IMR-90 (cell line): ENCODE measurements around the gene CRYGN. TPM values are rescaled to one million over a fixed set of nuclear protein-coding genes. Genes with fewer than 3 reads are reported as not detected.

Experiments
- ATAC-seq: fragments of 200-7000 bp; cut with Tn5 transposase; 2 replicates; pipeline ENCODE4 v1.9.1; 2020; ENCODE audit warnings: low read depth, mild to moderate bottlenecking, moderate library complexity
- BruUV-seq: library from RNA; stranded (reverse); fragments of 400-500 nt; replicated peaks from 2 replicates; lab custom pipeline; 2021; lab: Mats Ljungman, UMichigan
- CTCF ChIA-PET: fragments of 300-600 bp; formaldehyde crosslinking; extraction: SDS; loops from one replicate; lab custom pipeline; 2021; ENCODE audit warnings: antibody characterized with exemption; lab: Yijun Ruan, JAX
- POLR2A ChIA-PET: fragments of 300-600 bp; sonication (Branson Sonifier 250); formaldehyde crosslinking; loops from one replicate; lab custom pipeline; 2022; ENCODE audit warnings: antibody characterized with exemption; ENCODE audit not compliant: unreplicated experiment; lab: Charles Lee
- DNase-seq: peaks from one replicate; pipeline ENCODE4 v3.0.0; 2013
- H2AFZ ChIP-seq: replicated peaks from 2 replicates; pipeline ENCODE3; 2013; ENCODE audit warnings: low read length, mild to moderate bottlenecking; ENCODE audit not compliant: poor library complexity
- H2AK5ac ChIP-seq: 2 replicates; pipeline ENCODE4 v1.6.1; 2013; ENCODE audit warnings: low read depth, low read length, inconsistent platforms
- H2AK9ac ChIP-seq: replicated peaks from 2 replicates; pipeline ENCODE3; 2013; ENCODE audit warnings: mild to moderate bottlenecking, low read depth, low read length, moderate library complexity; ENCODE audit not compliant: poor library complexity
- H2BK120ac ChIP-seq: 2 replicates; pipeline ENCODE4 v1.6.1; 2013; ENCODE audit warnings: low read depth, low read length, inconsistent platforms
- H2BK15ac ChIP-seq: 3 replicates; pipeline ENCODE4 v1.6.1; 2013; ENCODE audit warnings: low read depth, low read length, inconsistent platforms
- H2BK20ac ChIP-seq: 2 replicates; pipeline ENCODE4 v1.6.1; 2013; ENCODE audit warnings: low read depth, mild to moderate bottlenecking, inconsistent platforms, low read length, moderate library complexity
- H2BK5ac ChIP-seq: 2 replicates; pipeline ENCODE4 v1.6.1; 2013; ENCODE audit warnings: mild to moderate bottlenecking, low read depth, low read length, inconsistent platforms; ENCODE audit not compliant: poor library complexity, severe bottlenecking
- H3K14ac ChIP-seq: replicated peaks from 2 replicates; pipeline ENCODE4 v1.6.1; 2013; ENCODE audit warnings: low read depth, low read length, inconsistent platforms
- H3K18ac ChIP-seq: 2 replicates; pipeline ENCODE4 v1.6.1; 2013; ENCODE audit warnings: low read depth, low read length, control low read depth
- H3K23ac ChIP-seq: 2 replicates; pipeline ENCODE4 v1.6.1; 2013; ENCODE audit warnings: low read depth, low read length, inconsistent platforms
- H3K27ac ChIP-seq: 2 replicates; pipeline ENCODE4 v1.5.1; 2013; ENCODE audit warnings: mild to moderate bottlenecking, control low read depth, low read length; ENCODE audit not compliant: insufficient read depth
- H3K27me3 ChIP-seq: 2 replicates; pipeline ENCODE4 v1.6.1; 2013; ENCODE audit warnings: low read length; ENCODE audit not compliant: control insufficient read depth, insufficient read depth
- H3K36me3 ChIP-seq: 2 replicates; pipeline ENCODE4 v1.6.1; 2013; ENCODE audit warnings: low read length, mixed read lengths; ENCODE audit not compliant: control insufficient read depth, insufficient read depth
- H3K4ac ChIP-seq: 2 replicates; pipeline ENCODE4 v1.6.1; 2013; ENCODE audit warnings: low read depth, low read length, inconsistent platforms
- H3K4me1 ChIP-seq: 2 replicates; pipeline ENCODE4 v1.6.1; 2013; ENCODE audit warnings: low read length, mixed read lengths; ENCODE audit not compliant: control insufficient read depth, insufficient read depth
- H3K4me2 ChIP-seq: 2 replicates; pipeline ENCODE4 v1.6.1; 2013; ENCODE audit warnings: low read depth, mild to moderate bottlenecking, control low read depth, low read length, moderate library complexity
- H3K4me3 ChIP-seq: 2 replicates; pipeline ENCODE4 v1.5.1; 2013; ENCODE audit warnings: low read depth, mild to moderate bottlenecking, control low read depth, low read length, moderate library complexity; ENCODE audit not compliant: insufficient read depth
- H3K56ac ChIP-seq: 2 replicates; pipeline ENCODE4 v1.6.1; 2013; ENCODE audit warnings: low read length, inconsistent platforms; ENCODE audit not compliant: insufficient read depth; ENCODE audit errors: extremely low read depth
- H3K79me1 ChIP-seq, 2 experiments: 2 replicates each; pipeline ENCODE4 v1.6.1; 2013; ENCODE audit warnings: low read length in 2 of 2, inconsistent platforms in 1 of 2, low read depth in 1 of 2
- H3K9ac ChIP-seq: 2 replicates; pipeline ENCODE4 v1.6.1; 2013; ENCODE audit warnings: low read depth, low read length, control low read depth
- H3K9me1 ChIP-seq: 2 replicates; pipeline ENCODE4 v1.6.1; 2013; ENCODE audit warnings: low read length, inconsistent platforms; ENCODE audit not compliant: insufficient read depth
- H3K9me3 ChIP-seq: 2 replicates; pipeline ENCODE4 v1.6.1; 2013; ENCODE audit warnings: low read length; ENCODE audit not compliant: control insufficient read depth, insufficient read depth
- H4K20me1 ChIP-seq: 2 replicates; pipeline ENCODE4 v1.6.1; 2013; ENCODE audit warnings: low read length, inconsistent platforms; ENCODE audit not compliant: insufficient read depth
- H4K5ac ChIP-seq: 2 replicates; pipeline ENCODE4 v1.6.1; 2013; ENCODE audit warnings: mild to moderate bottlenecking, low read depth, low read length, control low read depth
- H4K8ac ChIP-seq, 2 experiments: 2 replicates each; pipeline ENCODE4 v1.6.1; 2013; ENCODE audit warnings: low read depth in 2 of 2, low read length in 2 of 2, control low read depth in 1 of 2, inconsistent platforms in 1 of 2
- H4K91ac ChIP-seq: 2 replicates; pipeline ENCODE4 v1.6.1; 2013; ENCODE audit warnings: low read depth, low read length, inconsistent platforms; ENCODE audit not compliant: insufficient read depth
- BHLHE40 ChIP-seq: fragments of 150-350 bp; IDR thresholded peaks from 2 replicates; pipeline ENCODE4 v1.6.1; 2016; ENCODE audit warnings: mild to moderate bottlenecking, low read depth, low read length
- CEBPB ChIP-seq: IDR thresholded peaks from 2 replicates; pipeline ENCODE4 v1.6.1; 2012; ENCODE audit warnings: low read depth, low read length, improper control_type of control experiment
- CHD1 ChIP-seq: IDR thresholded peaks from 2 replicates; pipeline ENCODE4 v1.6.1; 2012; ENCODE audit warnings: low read depth, low read length, improper control_type of control experiment
- FOS ChIP-seq: fragments of 150-350 bp; IDR thresholded peaks from 2 replicates; pipeline ENCODE4 v1.6.1; 2016; ENCODE audit warnings: low read depth, low read length
- MAFK ChIP-seq: IDR thresholded peaks from 2 replicates; pipeline ENCODE4 v1.6.1; 2012; ENCODE audit warnings: low read depth, low read length, improper control_type of control experiment
- MAZ ChIP-seq: IDR thresholded peaks from 2 replicates; pipeline ENCODE4 v1.6.1; 2012; ENCODE audit warnings: low read depth, mild to moderate bottlenecking, low read length, improper control_type of control experiment, moderate library complexity, borderline replicate concordance
- MXI1 ChIP-seq: IDR thresholded peaks from 2 replicates; pipeline ENCODE4 v1.6.1; 2012; ENCODE audit warnings: low read depth, mild to moderate bottlenecking, low read length, moderate library complexity, borderline replicate concordance
- NFE2L2 ChIP-seq: fragments of 150-350 bp; IDR thresholded peaks from 2 replicates; pipeline ENCODE4 v1.6.1; 2016; ENCODE audit warnings: low read depth, mild to moderate bottlenecking, low read length
- POLR2A ChIP-seq: IDR thresholded peaks from 2 replicates; pipeline ENCODE4 v1.6.1; 2012; ENCODE audit warnings: mild to moderate bottlenecking, low read depth, low read length
- RAD21 ChIP-seq: IDR thresholded peaks from 2 replicates; pipeline ENCODE4 v1.6.1; 2012; ENCODE audit warnings: low read length, improper control_type of control experiment
- RCOR1 ChIP-seq: IDR thresholded peaks from 2 replicates; pipeline ENCODE4 v1.6.1; 2012; ENCODE audit warnings: mild to moderate bottlenecking, low read length, improper control_type of control experiment; ENCODE audit not compliant: insufficient replicate concordance
- RFX5 ChIP-seq: IDR thresholded peaks from 2 replicates; pipeline ENCODE4 v1.8.0; 2012; ENCODE audit warnings: low read depth, mild to moderate bottlenecking, low read length, moderate library complexity
- SMC3 ChIP-seq: fragments of 150-350 bp; IDR thresholded peaks from 2 replicates; pipeline ENCODE4 v1.6.1; 2016; ENCODE audit warnings: low read depth, mild to moderate bottlenecking, antibody characterized with exemption, low read length, moderate library complexity
- WGBS, 2 experiments: methylation state at CpG; one replicate each; pipeline versions ENCODE4 v1.1.5 to v1.1.7; 2013; ENCODE audit warnings: missing lambda C conversion rate in 2 of 2; ENCODE audit not compliant: insufficient read length in 1 of 2; ENCODE audit errors: extremely low coverage in 2 of 2; 5-methylcytosine and 5-hydroxymethylcytosine counted together
- dilution Hi-C: fragments of 300-500 bp; cut with HindIII; formaldehyde crosslinking; loops from one replicate; pipeline ENCODE4 v1.14.3; 2018; ENCODE audit warnings: low sequenced_read_pairs; ENCODE audit not compliant: unreplicated experiment
- in situ Hi-C: fragments of 300-500 bp; cut with MboI; formaldehyde crosslinking; loops from 3 replicates; pipeline ENCODE4 v1.14.3; 2019; ENCODE audit warnings: low sequenced_read_pairs, inconsistent platforms, mixed read lengths
- intact Hi-C: fragments of 100-400 bp; cut with micrococcal nuclease; formaldehyde crosslinking; loops from 2 replicates; pipeline ENCODE4 v1.10.0; 2022
- polyA plus RNA-seq, 3 experiments: library from polyadenylated mRNA; depleted of rRNA; stranded (reverse); fragments of >200 nt; gene quantifications; 2 replicates each; pipeline ENCODE4 v1.2.3, GENCODE V29; 2012; ENCODE audit warnings: low replicate concordance in 1 of 3
- total RNA-seq: library from RNA; depleted of rRNA; stranded (reverse); fragments of >200 nt; gene quantifications from 2 replicates; pipeline ENCODE4 v1.2.3, GENCODE V29; 2012
- TF ChIP-seq, protein P1 (sequence below): conservative IDR thresholded peaks from 2 replicates; pipeline ENCODE4 v1.5.1; 2012; ENCODE audit warnings: mild to moderate bottlenecking, low read depth, low read length, improper control_type of control experiment
- TF ChIP-seq, protein P2 (sequence below): fragments of 150-350 bp; IDR thresholded peaks from 2 replicates; pipeline ENCODE4 v1.6.1; 2016; ENCODE audit warnings: low read depth, mild to moderate bottlenecking, low read length, moderate library complexity, borderline replicate concordance
- TF ChIP-seq, protein P3 (sequence below): fragments of 150-350 bp; IDR thresholded peaks from 2 replicates; pipeline ENCODE4 v1.6.1; 2017; ENCODE audit warnings: mild to moderate bottlenecking, antibody characterized with exemption, low read length, low read depth

The CRYGN gene
- total and polyA plus RNA-seq, 2 of the 4 experiments (the other 2 are of a cell fraction), result not detected

DNA sequence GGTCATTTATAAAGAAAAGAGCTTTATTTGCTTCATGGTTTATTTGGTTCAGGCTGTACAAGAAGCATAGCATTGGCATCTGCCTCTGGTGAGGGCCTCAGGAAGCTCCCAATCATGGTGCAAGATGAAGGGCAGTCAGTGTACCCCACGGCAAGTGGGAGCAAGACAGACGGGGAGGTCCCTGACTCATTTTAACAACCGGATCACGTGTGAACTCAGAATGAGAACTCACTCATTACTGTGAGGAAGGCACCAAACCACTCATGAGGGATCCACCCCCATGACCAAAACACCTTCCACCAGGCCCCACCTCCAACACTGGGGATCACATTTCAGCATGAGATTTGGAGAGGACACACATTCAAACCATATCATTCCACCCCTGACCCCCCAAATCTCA, 15.7 kb upstream of the CRYGN start:
- no TSS peak for BruUV-seq
- intact Hi-C loops (no loop called here), in situ Hi-C loops (loop anchor here (25.0 kb wide), 1 partner anchor 307 kb away; no protein-coding TSS in a partner anchor), dilution Hi-C loops (no loop called here)
- 60% methylated on average over 2 of the region's 4 CpGs; no CpG with 5 or more reads in 1 of the 2 experiments for WGBS, 2 experiments
- ATAC-seq, result no peak
- Histone ChIP-seq H3K56ac (no peak overlapping the region), H4K8ac (no peak overlapping the region), H3K27me3 (no peaks in the 10 kb centered on the region; the same call in 1 of the 2 replicates), H3K23ac (no peak overlapping the region), H2BK20ac (no peak overlapping the region), H3K79me1 (no peaks in the 10 kb centered on the region), H3K9me3 (no peaks in the 10 kb centered on the region), H2AK9ac (no peak overlapping the region), H4K91ac (no peak overlapping the region), H3K18ac (no peak overlapping the region), H2BK120ac (no peak overlapping the region), H3K36me3 (no peaks in the 10 kb centered on the region), H2AFZ (no peak overlapping the region), H4K5ac (no peak overlapping the region), H3K4ac (no peak overlapping the region), H3K4me2 (no peak overlapping the region), H2BK5ac (no peak overlapping the region), H3K9me1 (peaks cover 8% of the 10 kb centered on the region), H3K14ac (no peak overlapping the region), H3K4me1 (peaks cover 9% of the 10 kb centered on the region), H2AK5ac (no peak overlapping the region), H3K4me3 (no peak overlapping the region), H4K20me1 (no peaks in the 10 kb centered on the region), H3K9ac (no peak overlapping the region), H3K27ac (no peak overlapping the region), H2BK15ac (no peak overlapping the region)
- CTCF ChIA-PET, result no interaction called here
- TF ChIP-seq MAZ (no peak), SMC3 (no peak), CEBPB (no peak), RAD21 (no peak), MAFK (no peak), FOS (no peak), RCOR1 (no peak), RFX5 (no peak), MXI1 (no peak), CHD1 (no peak), BHLHE40 (no peak), POLR2A (no peak), NFE2L2 (no peak)
- TF ChIP-seq, protein P1, sequence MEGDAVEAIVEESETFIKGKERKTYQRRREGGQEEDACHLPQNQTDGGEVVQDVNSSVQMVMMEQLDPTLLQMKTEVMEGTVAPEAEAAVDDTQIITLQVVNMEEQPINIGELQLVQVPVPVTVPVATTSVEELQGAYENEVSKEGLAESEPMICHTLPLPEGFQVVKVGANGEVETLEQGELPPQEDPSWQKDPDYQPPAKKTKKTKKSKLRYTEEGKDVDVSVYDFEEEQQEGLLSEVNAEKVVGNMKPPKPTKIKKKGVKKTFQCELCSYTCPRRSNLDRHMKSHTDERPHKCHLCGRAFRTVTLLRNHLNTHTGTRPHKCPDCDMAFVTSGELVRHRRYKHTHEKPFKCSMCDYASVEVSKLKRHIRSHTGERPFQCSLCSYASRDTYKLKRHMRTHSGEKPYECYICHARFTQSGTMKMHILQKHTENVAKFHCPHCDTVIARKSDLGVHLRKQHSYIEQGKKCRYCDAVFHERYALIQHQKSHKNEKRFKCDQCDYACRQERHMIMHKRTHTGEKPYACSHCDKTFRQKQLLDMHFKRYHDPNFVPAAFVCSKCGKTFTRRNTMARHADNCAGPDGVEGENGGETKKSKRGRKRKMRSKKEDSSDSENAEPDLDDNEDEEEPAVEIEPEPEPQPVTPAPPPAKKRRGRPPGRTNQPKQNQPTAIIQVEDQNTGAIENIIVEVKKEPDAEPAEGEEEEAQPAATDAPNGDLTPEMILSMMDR, result no peak
- TF ChIP-seq, protein P2, sequence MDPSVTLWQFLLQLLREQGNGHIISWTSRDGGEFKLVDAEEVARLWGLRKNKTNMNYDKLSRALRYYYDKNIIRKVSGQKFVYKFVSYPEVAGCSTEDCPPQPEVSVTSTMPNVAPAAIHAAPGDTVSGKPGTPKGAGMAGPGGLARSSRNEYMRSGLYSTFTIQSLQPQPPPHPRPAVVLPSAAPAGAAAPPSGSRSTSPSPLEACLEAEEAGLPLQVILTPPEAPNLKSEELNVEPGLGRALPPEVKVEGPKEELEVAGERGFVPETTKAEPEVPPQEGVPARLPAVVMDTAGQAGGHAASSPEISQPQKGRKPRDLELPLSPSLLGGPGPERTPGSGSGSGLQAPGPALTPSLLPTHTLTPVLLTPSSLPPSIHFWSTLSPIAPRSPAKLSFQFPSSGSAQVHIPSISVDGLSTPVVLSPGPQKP, result no peak
- TF ChIP-seq, protein P3, sequence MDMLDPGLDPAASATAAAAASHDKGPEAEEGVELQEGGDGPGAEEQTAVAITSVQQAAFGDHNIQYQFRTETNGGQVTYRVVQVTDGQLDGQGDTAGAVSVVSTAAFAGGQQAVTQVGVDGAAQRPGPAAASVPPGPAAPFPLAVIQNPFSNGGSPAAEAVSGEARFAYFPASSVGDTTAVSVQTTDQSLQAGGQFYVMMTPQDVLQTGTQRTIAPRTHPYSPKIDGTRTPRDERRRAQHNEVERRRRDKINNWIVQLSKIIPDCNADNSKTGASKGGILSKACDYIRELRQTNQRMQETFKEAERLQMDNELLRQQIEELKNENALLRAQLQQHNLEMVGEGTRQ, result no peak
- DNase-seq, result no peak
- POLR2A ChIA-PET, result no interaction called here
